HG03558 (cell line): Measurements from ENCODE around the gene CPS1.

Experiments
- ATAC-seq: cut with Tn5 transposase; IDR thresholded peaks from one replicate; pipeline ENCODE4 v1.9.1; 2021; ENCODE audit warnings: moderate number of reproducible peaks; ENCODE audit not compliant: unreplicated experiment; ENCODE audit errors: extremely low read depth

The CPS1 gene

GRCh38 chr2:210556329-210556980, at the start of gene CPS1:
CPS1 (plus strand) TSS chr2:210556599; CDS start chr2:210556734, 135 bp downstream.
- ATAC-seq, result no peak

GRCh38 chr2:210515911-210516310, 40.5 kb upstream of the CPS1 start:
- ATAC-seq, result no peak

GRCh38 chr2:210517264-210517663, 39.1 kb upstream of the CPS1 start:
- ATAC-seq, result no peak

GRCh38 chr2:210519594-210519993, 36.8 kb upstream of the CPS1 start:
- no peak for ATAC-seq

- no peak for ATAC-seq
Measured at GRCh38 chr2:210522399-210522798, 34.0 kb upstream of the CPS1 start.

GRCh38 chr2:210523650-210524289, 32.6 kb upstream of the CPS1 start:
- no peak for ATAC-seq

GRCh38 chr2:210524533-210524932, 31.9 kb upstream of the CPS1 start:
- ATAC-seq, result no peak

GRCh38 chr2:210527286-210527685, 29.1 kb upstream of the CPS1 start:
- no peak for ATAC-seq

- no peak for ATAC-seq
Measured at GRCh38 chr2:210528716-210529115, 27.7 kb upstream of the CPS1 start.

- ATAC-seq, result no peak
Measured at GRCh38 chr2:210531050-210531449, 25.3 kb upstream of the CPS1 start.

- no peak for ATAC-seq
Measured at GRCh38 chr2:210531482-210531881, 24.9 kb upstream of the CPS1 start.

- no peak for ATAC-seq
Measured at GRCh38 chr2:210533389-210533788, 23.0 kb upstream of the CPS1 start.

GRCh38 chr2:210534879-210535278, 21.5 kb upstream of the CPS1 start:
- no peak for ATAC-seq

- peak; percentile 37 for ATAC-seq
Measured at GRCh38 chr2:210536973-210537650, 19.3 kb upstream of the CPS1 start.

GRCh38 chr2:210539035-210539434, 17.4 kb upstream of the CPS1 start:
- ATAC-seq, result no peak

GRCh38 chr2:210539578-210540416, 16.6 kb upstream of the CPS1 start:
- ATAC-seq, result no peak

GRCh38 chr2:210540471-210540870, 15.9 kb upstream of the CPS1 start:
- ATAC-seq, result no peak

GRCh38 chr2:210540900-210541289, 15.5 kb upstream of the CPS1 start:
- ATAC-seq, result no peak

- no peak for ATAC-seq
Measured at GRCh38 chr2:210541290-210541902, 15.0 kb upstream of the CPS1 start.

GRCh38 chr2:210544007-210544590, 12.3 kb upstream of the CPS1 start:
- ATAC-seq, result no peak
